HepG2 (cell line): Measurements from ENCODE around the gene LTB4R2. TPM values are rescaled to one million over a fixed set of nuclear protein-coding genes. Genes with fewer than 3 reads are reported as not detected.

Experiments used
- CEBPG ChIP-seq: IDR thresholded peaks from 2 replicates; pipeline ENCODE4 v1.6.1; 2016
- FLYWCH1 ChIP-seq: sonication (generic); formaldehyde crosslinking; IDR thresholded peaks from 2 replicates; pipeline ENCODE4 v1.8.1; 2023; ENCODE audit warnings: mild to moderate bottlenecking, missing genetic modification reagents
- IRF9 ChIP-seq: sonication (generic); formaldehyde crosslinking; IDR thresholded peaks from 2 replicates; pipeline ENCODE4 v1.8.0; 2022; ENCODE audit warnings: missing genetic modification reagents, mild to moderate bottlenecking, borderline replicate concordance
- NBN ChIP-seq: fragments of 450-650 bp; conservative IDR thresholded peaks from 2 replicates; pipeline ENCODE4 v1.6.1; 2017
- PAXIP1 ChIP-seq: sonication (generic); formaldehyde crosslinking; conservative IDR thresholded peaks from 2 replicates; pipeline ENCODE4 v1.4.0; 2020; ENCODE audit warnings: mild to moderate bottlenecking, missing genetic modification reagents, moderate library complexity
- PCBP2 ChIP-seq: fragments of 200-400 bp; formaldehyde crosslinking; optimal IDR thresholded peaks from 2 replicates; pipeline ENCODE3; 2018; ENCODE audit warnings: low read length, low read depth; ENCODE audit not compliant: poor library complexity, severe bottlenecking
- SRF ChIP-seq: IDR thresholded peaks from 2 replicates; pipeline ENCODE4 v1.6.1; 2011; ENCODE audit warnings: mild to moderate bottlenecking, low read depth, low read length, moderate library complexity
- TBX2 ChIP-seq: sonication (generic); formaldehyde crosslinking; IDR thresholded peaks from 2 replicates; pipeline ENCODE4 v1.5.0; 2020; ENCODE audit warnings: missing genetic modification reagents, mild to moderate bottlenecking, borderline replicate concordance
- ZNF260 ChIP-seq: sonication (generic); formaldehyde crosslinking; IDR thresholded peaks from 2 replicates; pipeline ENCODE4 v1.4.0; 2020; ENCODE audit warnings: missing genetic modification reagents, low read depth, mild to moderate bottlenecking, borderline replicate concordance
- ZNF646 ChIP-seq: sonication (generic); formaldehyde crosslinking; IDR thresholded peaks from 2 replicates; pipeline ENCODE4 v1.9.0; 2021; ENCODE audit warnings: mild to moderate bottlenecking, missing genetic modification reagents
- polyA plus RNA-seq, 8 experiments: library from polyadenylated mRNA; depleted of rRNA in 3 of 8; stranded (reverse) in 7 of 8; unstranded in 1 of 8; fragments of >200 nt; fragmentation: Illumina TruSeq in 4 of 8; extraction: Trizol in 4 of 8; gene quantifications; 2 replicates each; pipeline versions ENCODE4 v1.2.1 to v1.2.3, GENCODE V29; 2011 to 2016; ENCODE audit warnings: low read depth in 4 of 8, missing spikeins in 1 of 8, mixed read lengths in 1 of 8; ENCODE audit not compliant: insufficient read depth in 1 of 8
- total RNA-seq, 5 experiments: library from RNA; depleted of rRNA; stranded (reverse); fragments of >200 nt; fragmentation: Illumina TruSeq; extraction: Trizol; gene quantifications; 2 replicates each; pipeline ENCODE4 v1.2.3, GENCODE V29; 2016; ENCODE audit warnings: low read depth in 1 of 5
- TF ChIP-seq, protein P1 (sequence below): sonication (generic); formaldehyde crosslinking; IDR thresholded peaks from 2 replicates; pipeline ENCODE4 v1.4.0; 2020; ENCODE audit warnings: missing genetic modification reagents, borderline replicate concordance

Gene LTB4R2
- total and polyA plus RNA-seq, 2 of the 13 experiments (the other 11 are each of a cell fraction or from before 2014, with no cell fraction given): 3.9 to 6.9 TPM

DNA sequence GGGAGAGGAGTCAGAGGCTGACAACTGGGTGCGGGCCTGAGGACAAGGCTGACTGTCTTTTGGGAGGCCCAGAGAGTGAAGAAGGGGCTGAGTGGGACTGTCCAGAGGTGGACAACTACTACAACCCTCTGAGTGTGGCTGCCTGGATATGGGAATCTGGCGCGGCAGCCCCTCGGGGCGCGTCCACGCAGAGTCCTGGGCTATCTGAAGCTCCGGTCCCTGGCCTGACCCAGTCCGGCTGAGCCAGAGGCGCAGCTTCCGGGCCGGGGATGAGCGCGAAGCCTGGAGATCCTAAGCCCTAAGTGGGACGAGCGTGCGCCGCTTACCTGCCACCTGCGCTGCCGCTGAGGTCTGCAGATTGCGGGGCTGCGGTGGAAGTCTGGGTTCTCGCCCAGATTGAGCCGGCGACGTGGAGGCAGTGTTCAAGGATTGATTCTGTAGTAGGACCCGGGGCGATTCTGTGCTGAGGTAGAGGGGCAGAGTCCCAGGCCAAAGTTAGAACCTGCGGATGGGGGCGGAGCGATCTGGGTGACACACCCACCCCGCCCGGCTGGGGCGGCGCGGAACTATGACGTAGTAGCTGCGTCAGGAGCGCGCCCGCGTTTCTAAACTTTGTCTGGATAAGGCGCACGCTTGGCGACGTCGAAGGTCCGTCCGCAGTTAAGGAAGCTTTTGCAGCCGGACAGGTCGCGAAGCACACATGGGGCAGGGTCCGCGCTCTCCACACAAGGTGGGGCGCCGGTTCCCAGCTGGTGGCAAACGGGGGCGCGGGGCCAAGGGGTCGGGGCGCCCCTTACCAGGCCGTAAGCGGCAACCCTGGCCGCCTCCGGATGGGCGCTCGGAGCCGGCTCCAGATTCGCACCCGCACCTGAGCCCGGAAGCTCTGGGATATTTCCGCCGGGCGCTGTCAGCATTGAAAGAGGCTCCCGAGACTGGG lies 10.4 kb upstream of the LTB4R2 start, which contains the start of the genes DHRS1 and NOP9 (continued):
- TF ChIP-seq PAXIP1 (CRISPR knock-in tag): peak; percentile 75
- peak; percentile 97; the same call in 1 of the 2 replicates for TF ChIP-seq ZNF260 (CRISPR knock-in tag)
- TF ChIP-seq TBX2: peak; percentile 95
- TF ChIP-seq IRF9 (CRISPR knock-in tag): peak; percentile 99
- peak; percentile 74 for TF ChIP-seq CEBPG
- TF ChIP-seq SRF: peak; percentile 94
- no peak for TF ChIP-seq PCBP2
- TF ChIP-seq, protein P1, sequence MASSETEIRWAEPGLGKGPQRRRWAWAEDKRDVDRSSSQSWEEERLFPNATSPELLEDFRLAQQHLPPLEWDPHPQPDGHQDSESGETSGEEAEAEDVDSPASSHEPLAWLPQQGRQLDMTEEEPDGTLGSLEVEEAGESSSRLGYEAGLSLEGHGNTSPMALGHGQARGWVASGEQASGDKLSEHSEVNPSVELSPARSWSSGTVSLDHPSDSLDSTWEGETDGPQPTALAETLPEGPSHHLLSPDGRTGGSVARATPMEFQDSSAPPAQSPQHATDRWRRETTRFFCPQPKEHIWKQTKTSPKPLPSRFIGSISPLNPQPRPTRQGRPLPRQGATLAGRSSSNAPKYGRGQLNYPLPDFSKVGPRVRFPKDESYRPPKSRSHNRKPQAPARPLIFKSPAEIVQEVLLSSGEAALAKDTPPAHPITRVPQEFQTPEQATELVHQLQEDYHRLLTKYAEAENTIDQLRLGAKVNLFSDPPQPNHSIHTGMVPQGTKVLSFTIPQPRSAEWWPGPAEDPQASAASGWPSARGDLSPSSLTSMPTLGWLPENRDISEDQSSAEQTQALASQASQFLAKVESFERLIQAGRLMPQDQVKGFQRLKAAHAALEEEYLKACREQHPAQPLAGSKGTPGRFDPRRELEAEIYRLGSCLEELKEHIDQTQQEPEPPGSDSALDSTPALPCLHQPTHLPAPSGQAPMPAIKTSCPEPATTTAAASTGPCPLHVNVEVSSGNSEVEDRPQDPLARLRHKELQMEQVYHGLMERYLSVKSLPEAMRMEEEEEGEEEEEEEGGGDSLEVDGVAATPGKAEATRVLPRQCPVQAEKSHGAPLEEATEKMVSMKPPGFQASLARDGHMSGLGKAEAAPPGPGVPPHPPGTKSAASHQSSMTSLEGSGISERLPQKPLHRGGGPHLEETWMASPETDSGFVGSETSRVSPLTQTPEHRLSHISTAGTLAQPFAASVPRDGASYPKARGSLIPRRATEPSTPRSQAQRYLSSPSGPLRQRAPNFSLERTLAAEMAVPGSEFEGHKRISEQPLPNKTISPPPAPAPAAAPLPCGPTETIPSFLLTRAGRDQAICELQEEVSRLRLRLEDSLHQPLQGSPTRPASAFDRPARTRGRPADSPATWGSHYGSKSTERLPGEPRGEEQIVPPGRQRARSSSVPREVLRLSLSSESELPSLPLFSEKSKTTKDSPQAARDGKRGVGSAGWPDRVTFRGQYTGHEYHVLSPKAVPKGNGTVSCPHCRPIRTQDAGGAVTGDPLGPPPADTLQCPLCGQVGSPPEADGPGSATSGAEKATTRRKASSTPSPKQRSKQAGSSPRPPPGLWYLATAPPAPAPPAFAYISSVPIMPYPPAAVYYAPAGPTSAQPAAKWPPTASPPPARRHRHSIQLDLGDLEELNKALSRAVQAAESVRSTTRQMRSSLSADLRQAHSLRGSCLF: no peak; the same call in 1 of the 2 replicates
- no peak for TF ChIP-seq NBN
- no peak for TF ChIP-seq FLYWCH1 (CRISPR knock-in tag)
- TF ChIP-seq ZNF646 (CRISPR knock-in tag): no peak; the same call in 1 of the 2 replicates
